Adrenal gland (tissue), 12 donors: ENCODE measurements around the gene KCNC2. TPM values are rescaled to one million over a fixed set of nuclear protein-coding genes. Genes with fewer than 3 reads are reported as not detected.

ENCODE experiments used
- DNase-seq, 7 donors: peaks; one replicate each; pipeline ENCODE4 v3.0.0-alpha.2; 2019 to 2020
- H3K27ac ChIP-seq, 5 donors: fragments of 200-600 bp; sonication (generic) in 4 of 5; 1 replicate in 3 of 5; 2 replicates in 2 of 5; pipeline versions ENCODE4 v1.5.1 to v1.8.0; 2016 to 2020; ENCODE audit warnings: mild to moderate bottlenecking in 1 of 5
- H3K27me3 ChIP-seq: fragments of 200-600 bp; 2 replicates; pipeline ENCODE4 v1.8.0; 2021
- H3K36me3 ChIP-seq, 2 donors: fragments of 200-600 bp; replicated peaks in 1 of 2; 1 replicate in 1 of 2; 2 replicates in 1 of 2; pipeline versions ENCODE4 v1.5.1 to v1.8.0; 2018 to 2022
- H3K4me1 ChIP-seq, 2 donors: fragments of 200-600 bp; replicated peaks in 1 of 2; 1 replicate in 1 of 2; 2 replicates in 1 of 2; pipeline versions ENCODE4 v1.5.1 to v1.8.0; 2018 to 2021
- H3K4me3 ChIP-seq, 4 donors: fragments of 200-600 bp; sonication (generic) in 3 of 4; one replicate each; pipeline ENCODE4 v1.5.1; 2016 to 2018
- H3K9me3 ChIP-seq, 3 donors: fragments of 200-600 bp; sonication (generic) in 1 of 3; replicated peaks in 1 of 3; 1 replicate in 2 of 3; 2 replicates in 1 of 3; pipeline versions ENCODE4 v1.5.1 to v1.8.0; 2016 to 2021
- CTCF ChIP-seq, 6 experiments: fragments of 450-650 bp in 4 of 6; fragments of 200-600 bp in 2 of 6; sonication (generic) in 1 of 6; IDR thresholded peaks; 1 replicate in 5 of 6; 2 replicates in 1 of 6; pipeline versions ENCODE4 v1.5.1 to v1.8.0; 2016 to 2021; ENCODE audit warnings: antibody characterized with exemption in 6 of 6, mild to moderate bottlenecking in 2 of 6, moderate library complexity in 1 of 6
- POLR2A ChIP-seq, 2 donors: fragments of 450-650 bp; IDR thresholded peaks; one replicate each; pipeline ENCODE4 v1.6.1; 2017; ENCODE audit warnings: antibody characterized with exemption in 2 of 2, mild to moderate bottlenecking in 2 of 2, moderate library complexity in 1 of 2
- WGBS, 4 donors: extraction: QIAGEN DNeasy Blood & Tissue Kit in 2 of 4; methylation state at CpG; one replicate each; pipeline versions ENCODE4 v1.1.5 to v1.1.7; 2013 to 2017; 5-methylcytosine and 5-hydroxymethylcytosine counted together
- intact Hi-C, 2 donors: fragments of 100-400 bp; cut with DNase I; formaldehyde crosslinking; loops; one replicate each; pipeline versions ENCODE4 v1.14.1 to v1.15.0; 2022 to 2023
- polyA plus RNA-seq, 3 donors: library from polyadenylated mRNA; stranded (reverse); fragments of 200-250 nt in 2 of 3; fragments of 350-450 nt in 1 of 3; fragmentation: Illumina TruSeq in 1 of 3; extraction: RNeasy Lipid Tissue Mini Kit (QIAGEN cat#74804) in 1 of 3; gene quantifications; one replicate each; pipeline ENCODE4 v1.2.3, GENCODE V29; 2013 to 2014
- total RNA-seq, 9 donors: library from RNA; depleted of rRNA in 4 of 9; stranded (reverse); fragments of >200 nt in 4 of 9; fragments of 120-200 nt in 1 of 9; fragmentation: NEBNext Ultra II Directional in 1 of 9; extraction: Animal tissue kit (Norgen Biotek cat#: 25700) in 1 of 9; gene quantifications; one replicate each; pipeline versions ENCODE4 v1.1.0 to v1.2.4, GENCODE V29; 2013 to 2023
- donor health status: healthy with polysubstance abuse.
- donor health status: Bipolar disorder and iron deficiency.
- donor health status: DM: yes; HTN: yes; CAD: no.
- donor health status: DM: no; HTN: no; CAD: no.
- donor health status: DM: no; HTN: no; CAD: no.
- donor health status: DM: yes; HTN: yes; CAD: no.

KCNC2 gene
- total and polyA plus RNA-seq, 12 donors, result not detected

GRCh38 chr12:75239987-75240386 is 30.3 kb upstream of the KCNC2 start:
- intact Hi-C loops, result no loop called here
- Histone ChIP-seq H3K9me3 (no peaks in the 10 kb centered on the region), H3K4me1 (no peaks in the 10 kb centered on the region), H3K36me3 (no peaks in the 10 kb centered on the region), H3K27ac (no peak overlapping the region), H3K4me3 (no peak overlapping the region), H3K27me3 (no peaks in the 10 kb centered on the region)
- DNase-seq, result no peak
- no peak for TF ChIP-seq POLR2A (IDR thresholded peaks at IDR 0.05)
- no peak for TF ChIP-seq CTCF (IDR thresholded peaks at IDR 0.05)

- Histone ChIP-seq H3K4me3 (no peak overlapping the region), H3K4me1 (no peaks in the 10 kb centered on the region), H3K9me3 (no peaks in the 10 kb centered on the region), H3K27me3 (no peaks in the 10 kb centered on the region), H3K27ac (no peak overlapping the region), H3K36me3 (no peaks in the 10 kb centered on the region)
- DNase-seq, result no peak
- intact Hi-C loops, result no loop called here
- 38 to 90% (median 85%) methylated on average over 1 of the region's 1 CpG for WGBS, 4 donors
- TF ChIP-seq POLR2A (IDR thresholded peaks at IDR 0.05), result no peak
- no peak for TF ChIP-seq CTCF (IDR thresholded peaks at IDR 0.05)
Observed at GRCh38 chr12:75236206-75236605, 26.6 kb upstream of the KCNC2 start.

DNA sequence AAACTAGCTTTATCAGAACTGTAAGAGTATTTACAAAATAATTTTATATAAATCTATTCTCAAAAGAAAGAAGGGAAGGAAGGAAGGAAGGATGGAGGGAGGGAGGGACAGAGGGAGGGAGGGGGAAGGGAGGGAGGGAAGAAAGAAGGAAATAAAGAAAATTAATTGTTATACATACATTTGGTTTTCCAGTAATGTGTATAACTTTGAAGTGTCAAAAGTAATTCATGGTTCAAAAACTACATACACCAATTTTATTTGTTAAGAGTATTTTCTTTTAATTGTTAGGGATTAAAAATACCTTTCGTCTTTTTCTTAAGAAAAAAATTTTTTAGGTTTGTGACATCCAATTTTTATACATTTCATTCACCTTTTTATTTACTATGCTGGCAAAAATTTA is 17.5 kb upstream of the KCNC2 start:
- H3K9me3 ChIP-seq, result no peaks in the 10 kb centered on the region
- H3K36me3 ChIP-seq, result no peaks in the 10 kb centered on the region
- H3K4me1 ChIP-seq, result no peaks in the 10 kb centered on the region
- H3K4me3 ChIP-seq, result no peak overlapping the region
- TF ChIP-seq POLR2A (IDR thresholded peaks at IDR 0.05) (no peak), CTCF (IDR thresholded peaks at IDR 0.05) (no peak)
- intact Hi-C loops, result no loop called here
- WGBS, 4 donors, result 68 to 86% (median 79%) methylated on average over 1 of the region's 1 CpG
- no peaks in the 10 kb centered on the region for H3K27me3 ChIP-seq
- no peak for DNase-seq
- H3K27ac ChIP-seq, result no peak overlapping the region

DNA sequence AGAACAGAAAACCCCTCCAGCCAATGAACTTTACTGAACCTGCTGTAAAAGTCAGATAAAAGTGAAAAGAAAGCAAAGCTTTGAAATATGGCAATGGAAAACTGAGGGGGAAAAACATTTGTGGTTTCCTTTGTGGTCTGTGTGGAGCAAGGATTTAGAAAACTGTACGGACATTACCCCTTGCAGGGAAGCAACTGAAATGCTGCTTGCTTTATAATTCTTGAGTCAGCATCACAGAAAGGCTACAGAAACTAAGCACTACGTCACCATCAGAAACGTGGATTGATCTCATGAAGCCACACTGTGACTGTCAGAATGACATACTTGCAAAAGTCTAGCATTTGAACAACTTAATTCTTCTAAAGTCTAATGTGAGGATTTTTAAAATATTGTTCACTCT is 2.4 kb upstream of the KCNC2 start:
- TF ChIP-seq CTCF (IDR thresholded peaks at IDR 0.05) (no peak), POLR2A (IDR thresholded peaks at IDR 0.05) (no peak)
- no peaks in the 10 kb centered on the region for H3K9me3 ChIP-seq
- no peak for DNase-seq
- H3K4me1 ChIP-seq, result no peaks in the 10 kb centered on the region
- peaks cover 26% of the 10 kb centered on the region for H3K27me3 ChIP-seq
- no peaks in the 10 kb centered on the region for H3K36me3 ChIP-seq
- no peak overlapping the region for H3K27ac ChIP-seq
- no peak overlapping the region for H3K4me3 ChIP-seq
- intact Hi-C loops, result no loop called here
- WGBS, 4 donors, result 31 to 46% (median 39%) methylated on average over 3 of the region's 3 CpGs
